CD14-positive monocyte (primary cell): Measurements from ENCODE around the gene IL11RA. TPM values are rescaled to one million over a fixed set of nuclear protein-coding genes. Genes with fewer than 3 reads are reported as not detected.

ENCODE experiments used
- DNase-seq, 3 donors: peaks; one replicate each; pipeline ENCODE4 v3.0.0-alpha.2; 2011 to 2022
- H2AFZ ChIP-seq: 2 replicates; pipeline ENCODE4 v1.6.0; 2012; ENCODE audit warnings: mild to moderate bottlenecking, low read depth, low read length, inconsistent platforms; ENCODE audit not compliant: insufficient read depth, poor library complexity, severe bottlenecking
- H3K27ac ChIP-seq, 2 donors: 1 replicate in 1 of 2; 2 replicates in 1 of 2; pipeline ENCODE4 v1.5.1; 2012 to 2013; ENCODE audit warnings: low read length in 2 of 2, control low read depth in 1 of 2, inconsistent platforms in 1 of 2, low read depth in 1 of 2, mild to moderate bottlenecking in 1 of 2
- H3K27me3 ChIP-seq, 2 donors: one replicate each; pipeline versions ENCODE4 v1.6.0 to v1.6.1; 2011 to 2013; ENCODE audit warnings: low read length in 2 of 2; ENCODE audit not compliant: control insufficient read depth in 2 of 2, insufficient read depth in 2 of 2
- H3K36me3 ChIP-seq, 2 donors: replicated peaks in 1 of 2; 1 replicate in 1 of 2; 2 replicates in 1 of 2; pipeline versions ENCODE4 v1.5.1 to v1.6.1; 2012 to 2013; ENCODE audit warnings: low read length in 2 of 2, control low read depth in 1 of 2, inconsistent platforms in 1 of 2, mild to moderate bottlenecking in 1 of 2; ENCODE audit not compliant: insufficient read depth in 2 of 2, control insufficient read depth in 1 of 2
- H3K4me1 ChIP-seq, 2 donors: 1 replicate in 1 of 2; 2 replicates in 1 of 2; pipeline versions ENCODE4 v1.5.1 to v1.6.1; 2012 to 2013; ENCODE audit warnings: low read length in 2 of 2, control low read depth in 1 of 2, inconsistent platforms in 1 of 2, mild to moderate bottlenecking in 1 of 2, moderate library complexity in 1 of 2; ENCODE audit not compliant: insufficient read depth in 2 of 2, control insufficient read depth in 1 of 2
- H3K4me2 ChIP-seq: replicated peaks from 2 replicates; pipeline ENCODE3; 2012; ENCODE audit warnings: low read length, moderate library complexity, mild to moderate bottlenecking; ENCODE audit not compliant: poor library complexity, severe bottlenecking; ENCODE audit errors: extremely low read depth
- H3K4me3 ChIP-seq, 3 experiments: fragments of 200-600 bp in 1 of 3; sonication (generic) in 1 of 3; replicated peaks in 1 of 3; 1 replicate in 2 of 3; 2 replicates in 1 of 3; pipeline ENCODE4 v1.5.1; 2011 to 2013; ENCODE audit warnings: low read length in 3 of 3, mild to moderate bottlenecking in 3 of 3, control low read depth in 2 of 3, low read depth in 2 of 3, inconsistent platforms in 1 of 3, moderate library complexity in 1 of 3
- H3K79me2 ChIP-seq: 2 replicates; pipeline ENCODE4 v1.6.0; 2012; ENCODE audit warnings: mild to moderate bottlenecking, control low read depth, inconsistent platforms, low read length, moderate library complexity; ENCODE audit not compliant: insufficient read depth
- H3K9ac ChIP-seq: 2 replicates; pipeline ENCODE4 v1.6.0; 2017; ENCODE audit warnings: low read length, mild to moderate bottlenecking; ENCODE audit not compliant: insufficient read depth, poor library complexity, severe bottlenecking
- H3K9me3 ChIP-seq, 2 donors: replicated peaks in 1 of 2; 1 replicate in 1 of 2; 2 replicates in 1 of 2; pipeline versions ENCODE4 v1.5.1 to v1.6.1; 2012 to 2013; ENCODE audit warnings: low read length in 2 of 2, control low read depth in 1 of 2; ENCODE audit not compliant: control insufficient read depth in 1 of 2, insufficient read depth in 1 of 2
- H4K20me1 ChIP-seq: 2 replicates; pipeline ENCODE4 v1.6.0; 2012; ENCODE audit warnings: mild to moderate bottlenecking, low read length, control low read depth, moderate library complexity; ENCODE audit not compliant: insufficient read depth
- H3K27ac Mint-ChIP-seq, 7 donors: one replicate each; pipeline ENCODE4 v1.8.0; 2020; ENCODE audit warnings: mild to moderate bottlenecking in 7 of 7, mixed read lengths in 7 of 7, moderate library complexity in 6 of 7, inconsistent platforms in 2 of 7
- H3K27me3 Mint-ChIP-seq, 3 donors: one replicate each; pipeline ENCODE4 v1.8.0; 2021 to 2022; ENCODE audit warnings: low read depth in 3 of 3, mild to moderate bottlenecking in 3 of 3, mixed read lengths in 3 of 3, moderate library complexity in 3 of 3, inconsistent platforms in 1 of 3
- H3K36me3 Mint-ChIP-seq, 2 donors: one replicate each; pipeline ENCODE4 v1.8.0; 2020; ENCODE audit warnings: mixed read lengths in 2 of 2, inconsistent platforms in 1 of 2, mild to moderate bottlenecking in 1 of 2
- H3K4me1 Mint-ChIP-seq: one replicate; pipeline ENCODE4 v1.8.0; 2020; ENCODE audit warnings: mild to moderate bottlenecking, mixed read lengths
- H3K4me3 Mint-ChIP-seq, 2 donors: one replicate each; pipeline ENCODE4 v1.8.0; 2020; ENCODE audit warnings: mild to moderate bottlenecking in 2 of 2, mixed read lengths in 2 of 2, moderate library complexity in 1 of 2
- H3K9me3 Mint-ChIP-seq, 7 donors: one replicate each; pipeline ENCODE4 v1.8.0; 2020 to 2022; ENCODE audit warnings: mixed read lengths in 7 of 7, mild to moderate bottlenecking in 6 of 7, moderate library complexity in 6 of 7, inconsistent platforms in 2 of 7
- CTCF ChIP-seq: fragments of 200-600 bp; IDR thresholded peaks from one replicate; pipeline ENCODE4 v1.8.0; 2022; ENCODE audit warnings: antibody characterized with exemption, mild to moderate bottlenecking
- WGBS: methylation state at CpG from one replicate; pipeline ENCODE4 v1.1.5; 2013; ENCODE audit warnings: missing lambda C conversion rate; ENCODE audit not compliant: insufficient coverage; 5-methylcytosine and 5-hydroxymethylcytosine counted together
- intact Hi-C, 2 donors: fragments of 100-400 bp; cut with micrococcal nuclease; formaldehyde crosslinking; loops; one replicate each; pipeline versions ENCODE4 v1.15.0 to v1.15.1; 2023
- polyA plus RNA-seq, 3 donors: library from polyadenylated mRNA; depleted of rRNA in 1 of 3; unstranded in 2 of 3; stranded (reverse) in 1 of 3; fragments of 300-500 nt in 2 of 3; fragments of >200 nt in 1 of 3; fragmentation: Illumina TruSeq in 2 of 3; gene quantifications; 1 replicate in 2 of 3; 2 replicates in 1 of 3; pipeline ENCODE4 v1.2.3, GENCODE V29; 2012 to 2021

The IL11RA gene
- polyA plus RNA-seq, 3 donors, result 2.8 to 39.1 (median 4.1) TPM

- Histone ChIP-seq H3K9ac (no peak overlapping the region), H4K20me1 (no peaks in the 10 kb centered on the region), H3K79me2 (no peaks in the 10 kb centered on the region), H3K4me3 (no peak overlapping the region), H2AFZ (no peak overlapping the region), H3K27me3 (no peaks in the 10 kb centered on the region), H3K9me3 (no peaks in the 10 kb centered on the region), H3K36me3 (no peaks in the 10 kb centered on the region), H3K4me2 (no peak overlapping the region), H3K27ac (no peak overlapping the region), H3K4me1 (peaks cover 12% of the 10 kb centered on the region in 2 donors)
- Mint-ChIP-seq H3K36me3 (no peaks in the 10 kb centered on the region), H3K4me3 (no peak overlapping the region), H3K9me3 (peaks cover 0 to 3% (median 0%) of the 10 kb centered on the region in 7 donors), H3K27ac (peak overlapping the region in 1 of 7 donors; percentile 70), H3K4me1 (peaks cover 20% of the 10 kb centered on the region), H3K27me3 (peaks cover 0 to 6% (median under 1%) of the 10 kb centered on the region in 3 donors)
- DNase-seq, result no peak
- no peak for TF ChIP-seq CTCF
- intact Hi-C loops, result no loop called here
- WGBS, result 94% methylated on average over 2 of the region's 4 CpGs
Observed at GRCh38 chr9:34684816-34685215, 32.8 kb downstream of the IL11RA start.

GRCh38 chr9:34685591-34685990 is 33.6 kb downstream of the IL11RA start:
- no peaks in the 10 kb centered on the region for H3K36me3 Mint-ChIP-seq
- peaks cover 0 to 6% (median 3%) of the 10 kb centered on the region in 3 donors for H3K27me3 Mint-ChIP-seq
- Histone ChIP-seq H3K4me2 (no peak overlapping the region), H3K9me3 (no peaks in the 10 kb centered on the region), H2AFZ (no peak overlapping the region), H4K20me1 (no peaks in the 10 kb centered on the region), H3K27ac (no peak overlapping the region), H3K27me3 (no peaks in the 10 kb centered on the region), H3K4me3 (no peak overlapping the region), H3K36me3 (no peaks in the 10 kb centered on the region), H3K79me2 (no peaks in the 10 kb centered on the region), H3K4me1 (peaks cover 14 to 15% of the 10 kb centered on the region in 2 donors), H3K9ac (no peak overlapping the region)
- WGBS, result 50% methylated on average over 2 of the region's 4 CpGs
- TF ChIP-seq CTCF, result no peak
- peaks cover 23% of the 10 kb centered on the region for H3K4me1 Mint-ChIP-seq
- intact Hi-C loops, result no loop called here
- H3K27ac Mint-ChIP-seq, result no peak overlapping the region
- no peak overlapping the region for H3K4me3 Mint-ChIP-seq
- H3K9me3 Mint-ChIP-seq, result peaks cover 0 to 3% (median 0%) of the 10 kb centered on the region in 7 donors
- no peak for DNase-seq
